ENCODE data around the gene SOBP.

DNA sequence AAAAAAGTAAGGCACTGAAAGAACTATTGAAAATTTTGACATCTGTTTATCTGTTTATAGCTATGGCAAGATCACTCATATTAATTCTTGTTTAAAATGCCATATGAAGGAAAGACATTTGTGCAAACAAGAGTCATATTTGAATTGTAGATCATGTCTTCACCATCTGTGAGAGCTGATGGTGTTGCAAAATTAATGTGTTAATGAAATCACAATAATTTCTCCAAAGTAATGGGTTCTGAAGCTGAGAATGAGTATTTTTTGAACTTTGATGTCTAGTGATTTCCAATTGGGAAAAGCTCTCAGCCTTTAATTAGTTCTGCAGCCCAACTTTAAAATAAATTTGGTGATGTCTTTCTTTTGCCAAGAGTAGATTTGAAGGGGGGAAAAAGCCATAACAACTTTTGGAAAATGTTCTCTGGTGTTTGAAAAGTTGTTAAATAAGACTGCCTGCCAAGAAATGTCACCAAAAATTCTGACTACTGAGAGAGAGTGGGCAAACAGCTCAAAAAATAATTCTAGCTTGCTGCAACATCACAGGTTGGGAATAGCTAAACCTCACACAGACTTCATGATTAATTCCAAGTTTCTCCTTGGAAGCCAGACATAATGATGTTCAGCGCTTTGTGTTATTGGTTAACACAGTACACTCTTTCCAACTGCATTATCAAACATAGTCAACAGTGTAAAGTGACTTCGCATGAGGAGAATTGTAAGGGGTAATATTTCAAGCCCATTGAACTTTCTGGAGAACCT is 142.6 kb downstream of the SOBP start:
- TF ChIP-seq, protein P1, sequence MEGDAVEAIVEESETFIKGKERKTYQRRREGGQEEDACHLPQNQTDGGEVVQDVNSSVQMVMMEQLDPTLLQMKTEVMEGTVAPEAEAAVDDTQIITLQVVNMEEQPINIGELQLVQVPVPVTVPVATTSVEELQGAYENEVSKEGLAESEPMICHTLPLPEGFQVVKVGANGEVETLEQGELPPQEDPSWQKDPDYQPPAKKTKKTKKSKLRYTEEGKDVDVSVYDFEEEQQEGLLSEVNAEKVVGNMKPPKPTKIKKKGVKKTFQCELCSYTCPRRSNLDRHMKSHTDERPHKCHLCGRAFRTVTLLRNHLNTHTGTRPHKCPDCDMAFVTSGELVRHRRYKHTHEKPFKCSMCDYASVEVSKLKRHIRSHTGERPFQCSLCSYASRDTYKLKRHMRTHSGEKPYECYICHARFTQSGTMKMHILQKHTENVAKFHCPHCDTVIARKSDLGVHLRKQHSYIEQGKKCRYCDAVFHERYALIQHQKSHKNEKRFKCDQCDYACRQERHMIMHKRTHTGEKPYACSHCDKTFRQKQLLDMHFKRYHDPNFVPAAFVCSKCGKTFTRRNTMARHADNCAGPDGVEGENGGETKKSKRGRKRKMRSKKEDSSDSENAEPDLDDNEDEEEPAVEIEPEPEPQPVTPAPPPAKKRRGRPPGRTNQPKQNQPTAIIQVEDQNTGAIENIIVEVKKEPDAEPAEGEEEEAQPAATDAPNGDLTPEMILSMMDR (IDR thresholded peaks at IDR 0.05) = no peak
- TF ChIP-seq POLR2A (IDR thresholded peaks at IDR 0.05) = no peak
- no peak for TF ChIP-seq EP300 (IDR thresholded peaks at IDR 0.05)
